Lower leg skin (tissue), 4 donors: ENCODE data around the gene OSM. TPM values are rescaled to one million over a fixed set of nuclear protein-coding genes. Genes with fewer than 3 reads are reported as not detected.

Source experiments
- DNase-seq, 2 donors: peaks; one replicate each; pipeline ENCODE4 v3.0.0-alpha.2; 2019; ENCODE audit warnings: low spot score in 2 of 2
- H3K4me3 ChIP-seq: fragments of 200-600 bp; sonication (generic); 2 replicates; pipeline ENCODE4 v1.5.1; 2017; ENCODE audit warnings: mild to moderate bottlenecking, low read depth; ENCODE audit not compliant: poor library complexity, severe bottlenecking
- POLR2A ChIP-seq, 2 donors: fragments of 450-650 bp; IDR thresholded peaks; one replicate each; pipeline ENCODE4 v1.6.1; 2016 to 2017; ENCODE audit warnings: antibody characterized with exemption in 2 of 2, mild to moderate bottlenecking in 1 of 2, moderate library complexity in 1 of 2
- WGBS, 2 donors: methylation state at CpG; one replicate each; pipeline ENCODE4 v1.1.5; 2018; 5-methylcytosine and 5-hydroxymethylcytosine counted together
- intact Hi-C: fragments of 100-400 bp; cut with DNase I; formaldehyde crosslinking; loops from one replicate; pipeline ENCODE4 v1.15.0; 2023; ENCODE audit warnings: low total_unique reads
- total RNA-seq, 4 donors: library from RNA; depleted of rRNA; stranded (reverse); fragments of >200 nt; gene quantifications; one replicate each; pipeline ENCODE4 v1.1.0, GENCODE V29; 2016
- TF ChIP-seq, protein P1 (sequence below), 3 donors: fragments of 450-650 bp; IDR thresholded peaks; one replicate each; pipeline ENCODE4 v1.5.1; 2016; ENCODE audit warnings: antibody characterized with exemption in 3 of 3, mild to moderate bottlenecking in 3 of 3, moderate library complexity in 2 of 3

The OSM gene
- total RNA-seq, 4 donors from 2014 or later, result 0.27 to 0.34 (median 0.29) TPM; not detected in 1

- no peak for DNase-seq
- 56 to 60% methylated on average over 14 to 15 of the region's 15 CpGs for WGBS, 2 donors
- H3K4me3 ChIP-seq, result no peak overlapping the region
- TF ChIP-seq, protein P1, sequence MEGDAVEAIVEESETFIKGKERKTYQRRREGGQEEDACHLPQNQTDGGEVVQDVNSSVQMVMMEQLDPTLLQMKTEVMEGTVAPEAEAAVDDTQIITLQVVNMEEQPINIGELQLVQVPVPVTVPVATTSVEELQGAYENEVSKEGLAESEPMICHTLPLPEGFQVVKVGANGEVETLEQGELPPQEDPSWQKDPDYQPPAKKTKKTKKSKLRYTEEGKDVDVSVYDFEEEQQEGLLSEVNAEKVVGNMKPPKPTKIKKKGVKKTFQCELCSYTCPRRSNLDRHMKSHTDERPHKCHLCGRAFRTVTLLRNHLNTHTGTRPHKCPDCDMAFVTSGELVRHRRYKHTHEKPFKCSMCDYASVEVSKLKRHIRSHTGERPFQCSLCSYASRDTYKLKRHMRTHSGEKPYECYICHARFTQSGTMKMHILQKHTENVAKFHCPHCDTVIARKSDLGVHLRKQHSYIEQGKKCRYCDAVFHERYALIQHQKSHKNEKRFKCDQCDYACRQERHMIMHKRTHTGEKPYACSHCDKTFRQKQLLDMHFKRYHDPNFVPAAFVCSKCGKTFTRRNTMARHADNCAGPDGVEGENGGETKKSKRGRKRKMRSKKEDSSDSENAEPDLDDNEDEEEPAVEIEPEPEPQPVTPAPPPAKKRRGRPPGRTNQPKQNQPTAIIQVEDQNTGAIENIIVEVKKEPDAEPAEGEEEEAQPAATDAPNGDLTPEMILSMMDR (IDR thresholded peaks at IDR 0.05), result no peak
- no peak for TF ChIP-seq POLR2A (IDR thresholded peaks at IDR 0.05)
- intact Hi-C loops, result no loop called here
These were observed 21.3 kb downstream of the OSM start for GRCh38 chr22:30245181-30245984.

- intact Hi-C loops, result no loop called here
- H3K4me3 ChIP-seq, result no peak overlapping the region
- no peak for DNase-seq
- no peak for TF ChIP-seq POLR2A (IDR thresholded peaks at IDR 0.05)
- TF ChIP-seq, protein P1 (IDR thresholded peaks at IDR 0.05), result no peak
- 90% methylated on average over 5 of the region's 5 CpGs for WGBS, 2 donors
These were observed 22.0 kb downstream of the OSM start for GRCh38 chr22:30244641-30245040.

DNA sequence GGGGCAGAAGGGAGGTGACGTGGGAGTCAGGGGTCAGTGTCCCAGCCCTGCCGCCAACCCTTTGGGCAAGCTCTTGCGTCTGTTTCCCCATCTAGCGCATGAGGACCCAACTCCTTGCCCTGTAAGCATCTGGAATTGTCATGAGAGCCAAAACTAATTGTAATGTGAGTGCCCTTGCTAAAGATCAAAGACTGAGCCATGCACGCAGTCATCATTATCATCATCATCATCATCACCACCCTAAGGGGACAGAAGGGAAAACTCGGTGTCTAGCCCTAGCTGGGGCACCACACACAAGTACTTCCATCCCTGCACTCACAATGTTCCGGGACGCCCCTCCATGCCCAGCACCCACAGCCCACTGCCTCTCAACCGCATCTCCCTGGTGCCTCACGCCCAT is 22.6 kb downstream of the OSM start:
- TF ChIP-seq, protein P1 (IDR thresholded peaks at IDR 0.05), result no peak
- no peak for TF ChIP-seq POLR2A (IDR thresholded peaks at IDR 0.05)
- H3K4me3 ChIP-seq, result no peak overlapping the region
- no peak for DNase-seq
- 92 to 93% methylated on average over 10 of the region's 10 CpGs for WGBS, 2 donors
- intact Hi-C loops, result no loop called here

DNA sequence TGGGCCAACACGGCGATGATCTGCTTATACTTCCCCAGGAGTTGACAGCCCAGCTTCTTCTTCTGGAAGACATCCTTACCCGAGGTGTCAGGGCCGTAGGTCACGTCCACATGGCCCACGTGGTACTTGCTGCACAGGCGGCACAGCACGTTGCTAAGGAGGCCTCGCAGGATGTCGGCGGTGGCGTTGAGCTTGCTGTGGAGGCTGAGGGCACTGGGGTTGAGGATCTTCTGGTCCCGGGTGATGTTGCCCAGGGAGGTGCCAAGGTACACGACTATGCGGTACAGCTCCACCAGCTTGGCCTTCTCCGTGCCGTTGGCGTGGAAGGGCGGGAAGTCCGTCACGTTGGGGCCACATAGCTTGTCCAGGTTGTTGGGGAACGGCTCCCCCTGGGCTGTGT is 23.0 kb downstream of the OSM start:
- H3K4me3 ChIP-seq, result no peak overlapping the region
- TF ChIP-seq, protein P1 (IDR thresholded peaks at IDR 0.05), result no peak
- TF ChIP-seq POLR2A (IDR thresholded peaks at IDR 0.05), result no peak
- intact Hi-C loops, result no loop called here
- no peak for DNase-seq
- 85 to 86% methylated on average over 18 to 22 of the region's 22 CpGs for WGBS, 2 donors

GRCh38 chr22:30241576-30242371 is 24.9 kb downstream of the OSM start:
- TF ChIP-seq, protein P1 (IDR thresholded peaks at IDR 0.05), result no peak
- no peak for TF ChIP-seq POLR2A (IDR thresholded peaks at IDR 0.05)
- no peak overlapping the region for H3K4me3 ChIP-seq
- WGBS, 2 donors, result 75 to 77% methylated on average over 11 to 13 of the region's 15 CpGs
- intact Hi-C loops, result no loop called here
- no peak for DNase-seq
